Measurements from ENCODE around the gene ATP5PB.

ATP5PB gene, protein sequence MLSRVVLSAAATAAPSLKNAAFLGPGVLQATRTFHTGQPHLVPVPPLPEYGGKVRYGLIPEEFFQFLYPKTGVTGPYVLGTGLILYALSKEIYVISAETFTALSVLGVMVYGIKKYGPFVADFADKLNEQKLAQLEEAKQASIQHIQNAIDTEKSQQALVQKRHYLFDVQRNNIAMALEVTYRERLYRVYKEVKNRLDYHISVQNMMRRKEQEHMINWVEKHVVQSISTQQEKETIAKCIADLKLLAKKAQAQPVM

DNA sequence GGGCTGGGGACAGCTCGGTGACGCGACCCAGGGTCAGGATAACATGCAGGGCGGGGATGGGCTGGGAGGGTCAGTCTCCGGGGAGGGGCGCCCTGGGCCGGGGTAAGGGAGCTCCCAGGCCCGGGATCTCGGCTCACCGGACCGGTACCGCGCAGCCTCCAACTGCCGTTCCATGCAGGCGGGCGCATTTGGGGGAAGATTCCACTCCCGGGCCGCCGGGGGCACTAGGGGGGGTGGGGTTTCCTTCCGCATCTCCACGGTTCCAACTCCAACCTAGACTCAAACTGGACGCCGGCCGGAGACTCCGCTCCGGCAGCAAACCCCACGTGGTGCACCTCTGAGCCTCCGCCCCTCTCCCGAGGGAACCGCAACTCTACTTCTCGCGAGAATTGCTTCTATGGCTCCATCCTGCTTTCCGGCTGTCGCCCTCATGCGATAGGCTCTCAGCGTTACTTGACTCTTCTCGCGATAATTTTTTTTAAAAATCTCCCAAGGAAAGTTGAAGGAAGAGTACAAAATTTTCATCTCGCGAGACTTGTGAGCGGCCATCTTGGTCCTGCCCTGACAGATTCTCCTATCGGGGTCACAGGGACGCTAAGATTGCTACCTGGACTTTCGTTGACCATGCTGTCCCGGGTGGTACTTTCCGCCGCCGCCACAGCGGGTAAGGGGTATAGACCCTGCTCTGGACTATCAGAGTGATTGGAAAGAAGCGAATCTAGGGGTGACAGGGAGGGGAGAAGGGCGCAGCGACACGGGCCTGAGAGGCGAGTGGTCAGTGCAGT, at the start of gene ATP5PB, which contains the start of gene WDR77:
Gene ATP5PB, plus strand, starts transcription at position 547 of the 785 bp plus-strand sequence. Its CDS starts 78 bp downstream, at position 625.
Gene WDR77, minus strand, starts transcription at position 339 of the 785 bp plus-strand sequence. Its CDS starts 87 bp downstream, at position 252.
- DNase-seq: peak; percentile 100

DNA sequence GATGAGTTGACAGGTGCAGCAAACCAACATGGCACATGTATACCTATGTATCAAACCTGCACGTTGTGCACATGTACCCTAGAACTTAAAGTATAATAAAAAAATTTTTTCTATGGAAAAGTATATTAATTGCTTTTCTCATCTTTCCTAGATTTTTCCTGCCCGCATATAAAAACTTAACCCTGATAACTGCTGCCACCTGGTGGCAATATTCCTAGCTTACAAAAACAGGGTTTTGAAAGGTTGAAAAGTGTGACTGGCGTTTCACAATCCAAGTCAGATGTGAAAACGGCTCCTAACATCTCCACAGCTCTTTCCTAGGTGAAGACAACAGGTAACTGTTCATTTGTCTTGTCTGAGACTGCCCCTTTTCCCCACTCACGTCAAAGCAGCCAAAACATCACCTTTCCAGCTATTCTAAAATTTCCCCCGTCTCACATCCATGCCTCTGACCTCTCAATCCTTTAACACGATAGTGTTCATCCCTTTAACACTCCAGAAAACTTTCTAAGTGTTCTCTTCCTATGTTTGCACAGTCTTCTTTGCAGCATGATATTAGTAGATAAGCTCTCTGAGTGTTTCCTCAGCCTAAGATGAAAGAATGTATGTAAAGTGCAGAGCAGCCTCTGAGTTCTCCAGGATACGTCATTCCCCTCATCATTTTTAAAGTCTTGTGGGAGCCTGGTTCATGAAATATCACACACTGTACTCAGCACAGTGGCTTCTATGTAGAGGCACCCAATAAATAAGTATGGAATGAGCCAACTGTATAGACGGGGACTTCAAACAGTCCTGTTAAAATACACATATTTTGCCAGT, 49.3 kb upstream of the ATP5PB start:
- DNase-seq: peak; percentile 77

DNA sequence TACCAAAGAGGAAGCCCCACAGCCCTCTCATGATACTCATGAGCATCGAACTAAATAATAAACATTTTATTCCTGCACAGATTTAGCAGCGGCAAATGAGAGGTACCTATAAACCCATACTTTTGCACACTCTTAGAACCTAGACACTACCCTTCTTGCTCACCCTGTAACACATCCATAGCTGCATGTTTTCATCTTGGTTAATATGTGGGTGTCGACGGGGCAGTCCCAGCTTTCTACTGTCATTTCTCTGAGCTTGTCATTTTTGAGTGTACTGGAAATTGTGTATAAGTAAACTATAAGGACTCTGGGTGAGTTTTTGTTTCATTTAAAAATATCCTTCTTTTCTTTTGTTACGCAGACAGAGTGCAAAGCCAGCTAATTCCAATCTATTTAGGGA, 47.2 kb upstream of the ATP5PB start:
- DNase-seq: no peak

DNA sequence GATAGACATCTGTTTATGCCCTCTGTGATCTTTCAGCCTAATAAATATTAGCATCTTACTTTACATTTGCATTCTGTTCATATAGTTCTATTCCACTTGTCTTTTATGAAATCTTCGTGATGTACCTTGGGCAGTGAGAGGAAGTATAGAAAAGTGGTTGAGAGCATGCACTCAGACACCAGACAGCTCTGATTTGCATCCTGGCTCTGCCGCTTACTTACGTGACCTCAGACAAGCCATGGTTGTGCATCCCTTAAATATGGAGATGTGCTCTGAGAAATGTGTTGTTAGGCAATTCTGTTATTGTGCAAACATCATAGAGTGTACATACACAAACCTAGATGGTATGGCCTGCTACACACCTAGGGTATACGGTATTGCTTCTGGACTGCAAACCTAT, 44.7 kb upstream of the ATP5PB start:
- no peak for DNase-seq

DNA sequence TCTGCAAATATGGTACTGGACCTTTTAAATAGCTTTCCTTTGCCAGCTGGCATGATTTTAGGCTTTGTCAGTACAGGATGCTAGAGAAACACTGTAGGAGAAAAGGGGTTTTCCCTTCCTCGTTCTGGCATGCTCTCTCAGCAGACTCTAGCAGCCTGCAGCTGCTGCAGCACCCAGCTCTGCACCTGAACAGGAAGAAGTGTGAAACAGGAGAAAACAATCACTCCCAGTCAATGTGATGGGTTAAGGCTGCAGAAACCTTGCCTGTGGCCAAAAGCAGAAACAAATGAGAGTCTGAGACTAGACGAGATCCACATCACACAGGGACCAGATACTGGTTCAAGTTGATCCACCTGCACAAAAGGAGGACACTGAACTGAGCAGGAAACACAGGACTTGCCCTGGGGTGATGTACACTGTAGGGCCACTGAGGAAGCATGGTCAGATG, 42.9 kb upstream of the ATP5PB start:
- DNase-seq: no peak

DNA sequence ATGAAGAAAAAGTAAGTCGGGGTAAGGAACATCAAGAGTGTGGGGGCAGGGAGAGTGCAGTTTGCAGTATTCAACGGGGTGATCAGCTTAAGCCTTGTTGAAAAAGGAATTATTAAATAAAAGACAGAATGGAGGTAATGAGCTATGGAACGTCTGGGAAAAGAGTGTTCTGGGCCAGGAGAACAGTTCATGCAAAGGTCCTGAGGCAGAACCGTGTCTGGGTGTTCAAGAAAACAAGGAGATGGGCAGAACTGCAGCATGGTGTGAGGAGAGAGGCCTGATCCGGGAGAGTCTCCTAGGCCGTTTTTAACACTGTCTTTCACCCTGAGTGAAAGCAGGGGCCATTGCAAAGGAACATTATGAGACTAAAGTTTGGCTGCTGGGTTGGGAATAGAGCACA, 42.0 kb upstream of the ATP5PB start:
- DNase-seq: no peak

DNA sequence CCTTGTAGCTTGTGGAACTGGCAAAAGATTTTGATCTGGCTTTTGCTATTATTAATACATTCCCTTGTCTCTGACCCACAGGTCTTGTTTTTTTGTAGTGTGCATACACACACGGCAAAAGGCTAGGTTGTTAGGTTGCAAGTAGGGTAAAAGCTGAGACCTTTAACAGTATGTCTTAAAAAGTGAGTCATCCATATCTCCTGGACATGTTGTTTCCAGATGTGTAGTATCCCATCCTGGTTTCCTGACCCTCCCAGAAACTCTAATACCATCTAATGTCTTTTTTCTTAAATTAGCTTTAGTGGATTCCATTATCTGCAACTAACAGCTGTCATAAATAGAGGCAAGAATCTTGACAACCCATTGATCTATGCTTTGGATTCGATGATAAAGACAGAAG, 36.4 kb upstream of the ATP5PB start:
- DNase-seq: no peak

DNA sequence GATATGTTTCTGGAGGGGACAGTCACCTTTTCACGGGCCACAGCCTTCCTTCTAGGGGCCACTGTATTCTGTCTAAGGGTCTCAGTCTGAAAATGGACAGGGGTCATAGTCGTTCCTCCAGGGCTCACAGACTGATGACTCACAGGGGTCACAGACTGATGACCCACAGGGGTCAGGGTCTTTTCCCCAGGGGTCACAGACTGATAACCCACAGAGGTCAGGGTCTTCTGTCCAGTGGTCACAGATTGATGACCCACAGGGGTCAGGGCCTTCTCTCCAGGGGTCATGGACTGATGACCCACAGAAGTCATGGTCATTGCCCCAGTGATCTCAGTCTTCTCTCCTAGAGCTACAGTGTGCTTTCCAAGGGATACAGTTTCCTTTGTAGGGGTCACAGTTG, 34.5 kb upstream of the ATP5PB start:
- DNase-seq: no peak

DNA sequence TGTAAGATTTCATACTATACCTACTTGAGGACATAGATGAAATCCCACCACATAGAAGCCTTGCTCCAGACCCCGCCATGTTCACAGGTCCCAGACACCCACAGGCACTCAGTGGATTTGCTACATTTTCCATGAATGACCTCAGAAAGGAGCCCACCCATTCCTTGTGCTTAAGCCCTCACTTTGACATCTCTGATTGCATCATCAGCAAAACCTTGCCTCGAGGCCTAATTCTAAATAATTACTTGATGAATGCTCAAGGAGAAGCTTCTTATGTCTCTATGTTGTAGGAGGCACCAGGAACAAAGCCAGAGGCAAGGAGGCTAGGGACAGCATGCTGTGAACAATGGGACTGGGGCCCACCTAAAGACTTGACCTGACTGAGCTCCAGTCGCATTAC, 33.8 kb upstream of the ATP5PB start:
- no peak for DNase-seq

DNA sequence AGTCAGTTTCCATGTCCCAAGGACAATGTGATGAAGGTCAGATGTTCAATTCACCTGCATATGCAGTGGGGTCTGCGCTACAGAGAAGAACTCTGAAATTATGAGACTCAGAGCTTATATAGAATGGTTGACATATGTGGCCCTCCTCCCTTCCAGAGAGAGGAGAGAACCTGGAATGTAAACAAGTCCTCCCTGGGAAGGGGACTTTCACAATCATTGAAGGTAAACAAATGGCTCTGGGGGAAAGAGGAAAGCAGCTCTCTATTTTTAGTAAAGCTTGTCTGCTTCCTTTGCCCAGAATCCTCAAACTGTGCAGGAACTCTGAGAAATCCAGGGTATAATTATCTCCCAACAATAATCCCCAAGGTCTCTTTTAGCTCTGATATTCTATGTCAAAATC, 31.5 kb upstream of the ATP5PB start:
- no peak for DNase-seq

DNA sequence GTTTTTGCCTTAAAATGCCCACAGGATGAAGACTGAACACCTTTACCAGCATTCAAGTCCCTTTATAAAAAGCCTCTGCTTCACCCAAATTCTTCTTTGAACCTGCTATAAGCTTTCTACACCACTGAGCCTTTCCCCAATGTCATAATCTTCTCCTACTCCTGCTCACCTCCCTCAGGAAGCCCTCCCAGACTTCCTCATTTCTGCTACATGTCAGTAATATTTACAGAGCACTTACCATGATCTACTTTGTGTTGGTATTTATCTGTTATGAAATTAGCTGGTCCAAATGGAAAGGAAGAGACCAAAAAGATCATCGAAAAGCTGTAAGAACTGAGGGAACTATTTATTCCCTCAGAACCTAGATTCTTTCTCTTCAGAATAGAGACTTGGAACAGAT, 30.2 kb upstream of the ATP5PB start:
- no peak for DNase-seq

DNA sequence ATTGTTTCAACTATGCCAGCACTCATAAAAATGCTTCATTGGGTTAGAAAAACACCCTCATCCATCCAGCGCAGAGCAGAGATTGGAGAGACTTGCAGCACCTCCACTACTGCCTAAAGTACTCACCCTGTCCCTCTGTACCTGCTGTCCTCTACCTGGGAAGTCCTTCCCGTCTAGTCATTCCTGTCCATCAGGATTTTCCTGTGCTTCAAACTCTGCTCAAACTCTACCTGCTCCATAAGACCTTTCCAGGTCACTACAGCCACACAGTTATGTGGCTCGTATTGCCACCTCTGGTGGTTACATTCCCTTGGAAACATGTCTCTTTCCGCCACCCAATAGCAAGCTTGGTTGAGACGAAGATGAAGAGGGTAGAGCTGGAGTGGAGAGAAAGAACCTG, 28.9 kb upstream of the ATP5PB start:
- DNase-seq: no peak

DNA sequence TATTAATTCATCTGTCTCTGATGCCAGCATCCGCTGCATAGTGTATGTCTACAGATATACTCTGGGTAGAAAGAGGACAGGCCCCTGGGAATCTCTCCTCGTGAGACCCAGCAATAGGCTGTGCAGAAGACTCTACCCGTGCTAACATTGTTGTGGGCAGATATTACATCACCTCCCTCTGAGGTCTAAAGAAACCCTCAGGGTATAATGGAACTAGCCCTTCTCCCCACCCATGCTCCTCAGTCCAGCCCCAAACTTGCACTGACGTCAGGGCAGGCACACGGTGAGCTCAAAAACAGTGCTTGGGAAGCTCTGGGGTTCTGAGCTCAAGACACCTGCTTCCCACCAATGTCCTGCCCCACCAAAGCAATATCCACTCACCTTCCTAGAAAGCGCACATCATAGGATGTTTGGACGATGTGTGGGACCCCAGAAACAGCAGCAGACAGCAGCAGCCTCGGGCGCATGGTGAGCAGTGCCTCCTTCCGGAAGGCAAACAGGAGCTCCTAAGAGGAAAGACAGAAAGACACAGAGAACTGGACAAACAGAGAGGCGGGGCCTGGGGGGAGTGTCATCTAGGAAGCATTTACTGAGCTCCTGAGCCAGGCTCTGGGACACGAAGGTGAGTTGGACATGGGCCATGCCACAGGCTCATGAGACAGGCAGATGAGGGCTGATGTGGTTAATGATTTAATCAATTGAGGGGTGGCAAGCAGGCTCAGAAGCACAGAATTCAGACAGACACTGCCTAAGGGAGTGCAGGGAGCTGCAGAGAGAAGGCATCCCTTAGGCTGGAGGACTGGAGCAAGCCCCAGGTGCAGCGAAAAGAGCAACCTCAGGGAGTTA, 26.5 kb upstream of the ATP5PB start:
- DNase-seq: no peak

DNA sequence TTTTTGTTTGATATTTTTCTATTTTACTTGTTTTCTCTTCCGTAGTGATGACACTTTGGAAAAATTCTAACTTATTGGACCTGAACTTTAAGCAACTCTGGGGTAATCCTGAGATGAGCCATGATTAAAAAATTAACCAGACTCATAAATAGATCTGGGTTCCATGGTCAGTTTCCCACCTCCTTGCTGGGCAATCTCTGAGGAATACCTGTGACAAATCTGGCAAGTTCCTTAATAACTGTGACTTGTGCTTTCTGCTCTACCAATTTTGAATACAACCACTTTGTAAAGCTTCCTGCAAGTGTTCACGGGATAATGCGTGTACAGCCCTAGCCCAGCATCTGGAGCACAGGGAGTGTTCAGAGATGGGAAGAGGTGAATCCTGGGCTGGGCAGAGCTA, 25.0 kb upstream of the ATP5PB start:
- no peak for DNase-seq

DNA sequence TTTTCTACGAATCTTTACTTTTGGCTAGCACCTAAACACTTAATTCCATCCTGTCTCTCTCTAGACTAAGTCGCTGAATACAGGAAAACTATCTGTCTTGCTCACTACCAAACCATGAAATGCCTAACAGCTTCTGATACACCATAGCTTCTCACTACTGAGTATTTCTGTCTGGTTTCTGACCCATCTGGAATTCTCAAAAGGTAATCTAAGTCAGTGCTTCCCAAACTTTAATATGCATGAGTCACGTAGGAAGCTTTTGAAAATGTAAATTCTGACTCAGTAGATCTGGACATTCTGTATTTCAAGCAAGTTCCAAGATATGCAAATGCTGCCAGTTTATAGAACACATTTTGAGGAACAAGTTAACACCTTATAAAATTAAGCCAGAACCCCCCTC, 12.5 kb upstream of the ATP5PB start:
- no peak for DNase-seq

DNA sequence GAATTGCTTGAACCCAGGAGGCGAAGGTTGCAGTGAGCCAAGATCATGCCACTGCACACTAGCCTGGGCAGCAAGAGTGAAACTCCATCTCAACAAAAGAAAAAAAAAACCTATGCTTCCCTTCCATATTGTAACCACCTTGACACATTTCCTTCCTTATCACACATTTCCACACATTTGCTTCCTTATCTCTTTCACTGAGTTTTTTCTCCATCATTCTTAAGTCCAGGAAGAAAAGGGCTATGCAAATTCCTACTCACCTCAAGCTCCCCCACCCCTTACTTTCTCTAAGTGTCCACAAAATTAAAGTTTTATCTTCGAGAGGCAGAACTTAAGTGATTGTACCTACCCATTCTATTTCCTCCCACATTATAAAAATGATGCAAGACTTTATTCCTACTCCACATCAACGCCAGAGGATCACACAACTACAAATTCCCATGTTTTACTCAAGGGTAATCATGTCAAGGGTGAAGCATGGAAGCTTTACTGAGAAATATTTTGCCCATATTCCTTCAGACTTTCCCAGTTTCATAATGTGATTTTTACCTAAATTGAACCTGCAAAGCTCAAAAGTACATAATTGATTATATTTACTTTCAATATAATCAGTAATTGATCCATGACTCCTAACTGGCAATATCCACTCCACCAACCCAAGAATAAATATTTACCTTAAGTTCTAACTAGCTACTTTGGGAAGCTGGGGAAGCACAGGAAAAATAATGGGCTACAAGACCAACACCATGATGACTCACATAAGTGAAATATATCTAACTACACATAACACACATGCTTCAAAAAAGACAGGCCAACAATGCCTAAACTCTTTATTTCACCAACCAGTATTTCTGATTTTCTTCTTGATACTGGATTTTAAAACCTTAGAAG, 9.6 kb upstream of the ATP5PB start:
- no peak for DNase-seq

DNA sequence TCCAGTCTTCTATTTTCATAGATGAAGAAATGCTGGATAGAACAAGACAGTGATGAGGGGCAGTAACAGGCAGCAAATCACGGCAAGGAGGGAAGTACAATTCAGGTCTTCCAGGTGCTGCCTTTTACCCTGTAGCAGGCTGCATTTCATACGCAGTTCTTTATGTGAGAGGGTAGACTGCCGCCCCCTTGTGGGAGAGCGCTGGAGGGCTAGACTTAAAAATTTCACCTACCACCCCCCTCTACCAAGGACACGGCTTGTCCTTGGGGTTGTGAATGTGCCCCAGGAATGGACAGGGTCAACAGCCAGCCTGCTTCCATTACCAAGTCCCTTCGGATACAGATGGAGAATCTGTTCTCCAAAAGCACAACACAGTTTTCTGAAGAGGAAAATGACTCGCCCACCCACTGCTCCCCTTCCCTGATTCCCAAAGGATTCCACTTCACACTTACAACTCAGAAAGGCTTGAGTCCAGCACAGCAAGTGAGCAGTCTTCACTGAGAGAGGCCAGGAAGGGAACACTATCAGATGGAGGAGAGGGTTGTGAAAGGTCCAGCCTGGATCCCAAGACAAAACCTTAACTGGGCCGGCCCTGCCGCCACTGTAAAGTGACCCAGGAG, 7.6 kb upstream of the ATP5PB start:
- DNase-seq: peak; percentile 69

DNA sequence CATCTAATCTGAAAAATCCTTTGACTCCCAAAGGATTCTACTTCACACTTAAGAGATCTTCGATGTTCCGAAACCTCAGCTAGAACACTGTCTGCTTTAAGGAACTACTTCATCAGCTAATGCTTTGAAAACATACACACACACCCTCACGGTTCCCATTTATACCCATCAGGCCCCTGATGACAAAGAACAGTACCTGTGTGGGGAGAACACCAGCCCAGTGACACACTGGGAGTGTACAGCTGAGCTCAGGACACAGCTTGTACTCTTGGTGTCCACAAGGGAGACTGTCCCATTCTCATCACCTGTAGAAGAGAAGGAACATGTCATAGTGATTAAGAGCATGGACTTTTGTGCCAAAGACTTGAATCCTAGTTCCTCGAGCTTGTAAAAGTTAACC, 6.8 kb upstream of the ATP5PB start:
- no peak for DNase-seq

DNA sequence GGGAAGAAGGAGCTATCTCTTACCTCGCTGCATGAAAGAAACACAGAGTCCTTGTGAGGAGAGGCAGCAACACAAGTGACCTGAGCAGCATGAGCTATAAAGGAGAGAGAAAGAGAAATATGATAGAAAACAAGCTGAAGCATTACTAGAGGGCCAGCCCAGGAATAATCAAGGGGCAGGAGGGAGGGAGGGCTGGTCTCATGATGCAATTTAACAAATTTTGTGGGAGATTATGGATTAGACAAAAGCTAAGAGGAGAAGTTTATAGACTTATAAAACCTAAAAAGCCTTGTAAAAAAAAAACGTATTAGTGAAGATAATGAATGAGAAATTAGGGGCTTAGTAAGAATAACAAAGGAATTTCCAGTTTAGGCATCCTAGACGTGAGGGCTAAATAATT, 5.2 kb upstream of the ATP5PB start:
- no peak for DNase-seq

DNA sequence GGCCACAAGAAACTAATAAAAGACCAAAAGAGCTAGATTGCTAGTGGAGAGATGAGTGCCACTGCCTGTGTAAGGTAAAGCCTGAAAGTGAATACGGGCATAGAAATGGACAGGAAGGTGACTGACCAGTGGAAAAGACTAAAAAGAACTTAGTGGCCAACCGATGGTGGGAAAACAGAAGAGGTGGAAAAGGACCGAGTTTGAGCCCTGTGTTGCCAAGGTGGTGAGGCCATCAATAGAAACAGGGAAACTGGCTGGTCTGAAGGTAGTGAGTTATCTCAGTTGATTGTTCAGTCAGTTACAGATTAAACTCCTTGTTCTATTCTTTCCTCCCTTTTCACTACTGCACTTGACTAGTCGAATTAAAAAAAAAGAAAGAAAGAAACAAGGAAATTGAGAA, 2.7 kb upstream of the ATP5PB start:
- no peak for DNase-seq

Data from hematopoietic multipotent progenitor cell treated with erythropoietin and hydrocortisone succinate and interleukin-3 and kit ligand, for 6 days (in vitro differentiated cells).